ENCODE results near the gene SLC26A3. TPM values are rescaled to one million over a fixed set of nuclear protein-coding genes. Genes with fewer than 3 reads are reported as not detected.
"Not testable (repeated sequence)": the region's sequence is repeated elsewhere in the genome, so short reads cannot be mapped to it uniquely, and the experiment has no call there.

SLC26A3 gene
- total RNA-seq (2014; rRNA removed; shearing (Covaris generic)) = not detected in 2 replicates

GRCh38 chr7:107803009-107803610 lies at the start of gene SLC26A3:
TSS of gene SLC26A3 (minus strand) at chr7:107803223. CDS start at chr7:107794509, 8,714 bp downstream.
- in situ Hi-C loops (cut with HindIII; ENCODE audit: low sequenced_read_pairs) = no loop called here
- no peak for DNase-seq (ENCODE audit: low spot score)

DNA sequence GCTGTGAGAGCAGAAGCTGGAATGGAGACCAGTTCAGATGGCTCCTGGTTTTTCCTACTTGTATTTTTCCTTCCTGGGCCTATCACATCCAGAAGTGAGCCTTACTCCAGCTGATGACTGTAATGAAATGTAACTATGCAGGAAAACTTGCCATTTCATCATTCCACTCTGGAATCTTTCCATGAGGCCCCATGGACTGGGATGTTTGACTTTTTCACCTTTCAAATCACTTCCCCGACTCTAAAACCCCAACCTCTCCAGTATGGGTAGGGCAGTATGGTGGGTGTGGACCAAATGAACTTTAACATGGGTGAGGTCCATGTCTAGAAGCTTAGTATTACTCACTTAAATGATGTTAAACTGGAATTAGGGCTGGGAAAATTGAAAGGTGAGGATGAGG lies 47.6 kb upstream of the SLC26A3 start:
- DNase-seq (ENCODE audit: low spot score) = no peak
- in situ Hi-C loops (cut with HindIII; ENCODE audit: low sequenced_read_pairs) = no loop called here

DNA sequence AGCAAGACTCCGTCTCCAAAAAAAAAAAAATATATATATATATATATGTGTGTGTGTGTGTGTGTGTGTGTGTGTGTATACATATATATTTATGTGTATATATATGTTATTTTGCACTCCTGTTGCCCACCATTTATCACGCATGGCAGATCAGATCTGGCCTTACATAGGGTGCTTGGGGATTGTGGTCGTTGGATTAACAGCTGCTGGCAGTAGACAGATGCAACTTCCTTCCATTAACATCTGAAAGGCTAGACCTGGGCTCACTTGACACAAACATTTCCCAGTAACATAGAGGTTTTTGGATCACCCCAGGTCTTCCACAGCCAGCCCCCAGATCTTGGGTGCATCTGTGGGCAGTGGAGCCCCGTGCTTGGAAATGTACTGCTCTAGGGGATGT lies 47.2 kb upstream of the SLC26A3 start:
- in situ Hi-C loops (cut with HindIII; ENCODE audit: low sequenced_read_pairs) = no loop called here
- no peak for DNase-seq (ENCODE audit: low spot score)

DNA sequence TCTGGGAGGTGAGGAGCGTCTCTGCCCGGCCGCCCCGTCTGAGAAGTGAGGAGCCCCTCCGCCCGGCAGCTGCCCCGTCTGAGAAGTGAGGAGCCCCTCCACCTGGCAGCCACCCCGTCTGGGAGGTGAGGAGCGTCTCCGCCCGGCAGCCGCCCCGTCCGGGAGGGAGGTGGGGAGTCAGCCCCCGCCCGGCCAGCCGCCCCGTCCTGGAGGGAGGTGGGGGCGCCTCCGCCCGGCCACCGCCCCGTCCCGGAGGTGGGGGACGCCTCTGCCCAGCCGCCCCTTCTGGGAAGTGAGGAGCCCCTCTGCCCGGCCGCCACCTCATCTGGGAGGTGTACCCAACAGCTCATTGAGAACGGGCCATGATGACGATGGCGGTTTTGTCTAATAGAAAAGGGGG lies 45.2 kb upstream of the SLC26A3 start:
- in situ Hi-C loops (cut with HindIII; ENCODE audit: low sequenced_read_pairs); DNase-seq (ENCODE audit: low spot score): not testable (repeated sequence)

DNA sequence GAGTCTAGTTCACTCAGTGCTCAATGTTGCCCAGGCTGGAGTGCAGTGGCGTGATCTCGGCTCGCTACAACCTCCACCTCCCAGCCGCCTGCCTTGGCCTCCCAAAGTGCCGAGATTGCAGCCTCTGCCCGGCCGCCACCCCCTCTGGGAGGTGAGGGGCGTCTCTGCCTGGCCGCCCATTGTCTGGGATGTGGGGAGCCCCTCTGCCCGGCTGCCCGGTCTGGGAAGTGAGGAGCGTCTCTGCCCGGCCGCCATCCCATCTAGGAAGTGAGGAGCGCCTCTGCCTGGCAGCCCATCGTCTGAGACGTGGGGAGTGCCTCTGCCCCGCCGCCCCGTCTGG lies 44.8 kb upstream of the SLC26A3 start:
- DNase-seq (ENCODE audit: low spot score); in situ Hi-C loops (cut with HindIII; ENCODE audit: low sequenced_read_pairs): not testable (repeated sequence)

- no peak for DNase-seq (ENCODE audit: low spot score)
- in situ Hi-C loops (cut with HindIII; ENCODE audit: low sequenced_read_pairs) = no loop called here
Measured at GRCh38 chr7:107847168-107847835, 44.3 kb upstream of the SLC26A3 start.

DNA sequence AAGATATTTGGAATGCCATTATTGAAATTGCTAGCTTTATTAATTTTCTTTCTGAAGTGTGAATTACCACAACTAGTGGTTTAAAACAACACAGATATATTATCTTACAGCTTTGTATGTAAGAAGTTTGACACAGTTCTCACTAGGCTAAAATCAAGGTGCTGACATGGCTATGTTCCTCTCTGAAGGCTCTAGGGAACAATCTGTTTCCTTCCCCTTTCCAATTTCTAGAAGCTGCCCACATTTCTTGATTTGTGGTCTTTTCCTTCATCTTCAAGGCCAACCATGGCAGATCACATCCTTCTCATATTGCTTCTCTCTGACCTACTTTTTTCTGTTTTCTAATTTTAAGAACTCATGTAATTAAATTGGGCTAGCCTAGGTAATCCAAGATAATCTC lies 43.3 kb upstream of the SLC26A3 start:
- in situ Hi-C loops (cut with HindIII; ENCODE audit: low sequenced_read_pairs) = no loop called here
- no peak for DNase-seq (ENCODE audit: low spot score)

- in situ Hi-C loops (cut with HindIII; ENCODE audit: low sequenced_read_pairs) = no loop called here
- no peak for DNase-seq (ENCODE audit: low spot score)
Measured at GRCh38 chr7:107843184-107843583, 40.2 kb upstream of the SLC26A3 start.

GRCh38 chr7:107842213-107842612 lies 39.2 kb upstream of the SLC26A3 start:
- in situ Hi-C loops (cut with HindIII; ENCODE audit: low sequenced_read_pairs) = no loop called here
- DNase-seq (ENCODE audit: low spot score) = no peak

GRCh38 chr7:107838816-107839565 lies 36.0 kb upstream of the SLC26A3 start:
- no peak for DNase-seq (ENCODE audit: low spot score)
- in situ Hi-C loops (cut with HindIII; ENCODE audit: low sequenced_read_pairs) = no loop called here

- in situ Hi-C loops (cut with HindIII; ENCODE audit: low sequenced_read_pairs) = no loop called here
Measured at GRCh38 chr7:107838024-107838601, 35.1 kb upstream of the SLC26A3 start.

GRCh38 chr7:107837145-107837512 lies 34.1 kb upstream of the SLC26A3 start:
- DNase-seq (ENCODE audit: low spot score) = no peak
- in situ Hi-C loops (cut with HindIII; ENCODE audit: low sequenced_read_pairs) = no loop called here

More at GRCh38 chr7:107838024-107838601, 35.1 kb upstream of the SLC26A3 start:
- no peak for DNase-seq (ENCODE audit: low spot score)

- in situ Hi-C loops (cut with HindIII; ENCODE audit: low sequenced_read_pairs) = no loop called here
- no peak for DNase-seq (ENCODE audit: low spot score)
Measured at GRCh38 chr7:107836237-107837144, 33.5 kb upstream of the SLC26A3 start.

GRCh38 chr7:107834401-107834800 lies 31.4 kb upstream of the SLC26A3 start:
- in situ Hi-C loops (cut with HindIII; ENCODE audit: low sequenced_read_pairs) = no loop called here
- DNase-seq (ENCODE audit: low spot score) = no peak

DNA sequence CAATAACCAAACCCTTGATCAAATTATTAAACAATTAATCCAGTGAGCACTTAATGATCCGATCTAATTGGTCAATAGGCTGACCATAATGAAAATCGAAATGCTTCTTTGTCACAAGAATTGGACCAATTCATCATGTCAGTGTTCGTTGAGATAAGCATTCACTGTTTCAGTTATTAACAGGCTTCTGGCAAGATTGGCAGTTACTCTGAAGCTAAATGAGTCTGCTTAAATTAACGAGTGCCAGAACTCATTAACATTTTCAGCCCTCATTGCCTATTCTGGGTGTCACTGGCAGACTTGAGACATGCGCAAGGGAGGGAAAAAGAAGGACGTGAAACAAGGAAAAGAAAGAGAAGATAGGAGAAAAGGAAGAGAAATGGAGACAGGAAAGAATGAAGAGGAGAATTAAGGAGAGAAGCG lies 30.7 kb upstream of the SLC26A3 start:
- in situ Hi-C loops (cut with HindIII; ENCODE audit: low sequenced_read_pairs) = no loop called here

GRCh38 chr7:107830420-107830819 lies 27.4 kb upstream of the SLC26A3 start:
- in situ Hi-C loops (cut with HindIII; ENCODE audit: low sequenced_read_pairs) = no loop called here
- DNase-seq (ENCODE audit: low spot score) = no peak

More for the DNA sequence above, 30.7 kb upstream of the SLC26A3 start:
- no peak for DNase-seq (ENCODE audit: low spot score)

DNA sequence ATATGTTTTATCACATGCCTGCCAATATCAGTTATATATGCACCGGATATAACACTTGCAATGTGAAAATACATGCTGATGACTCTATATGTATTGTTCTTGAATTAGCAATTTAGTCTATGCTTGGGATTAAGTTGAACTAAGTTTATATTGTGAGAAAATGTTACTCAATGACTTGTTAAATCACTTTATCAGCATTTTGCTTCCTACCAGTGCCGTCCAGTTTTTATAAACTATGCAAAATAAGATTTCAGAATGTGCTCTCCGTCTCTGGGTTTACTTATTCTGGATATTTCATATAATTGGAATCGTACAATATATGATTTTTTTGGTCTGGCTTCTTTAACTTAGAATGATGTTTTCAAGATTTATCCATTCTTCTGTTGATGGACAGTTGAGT lies 25.5 kb upstream of the SLC26A3 start:
- in situ Hi-C loops (cut with HindIII; ENCODE audit: low sequenced_read_pairs) = no loop called here
- no peak for DNase-seq (ENCODE audit: low spot score)

GRCh38 chr7:107827501-107827900 lies 24.5 kb upstream of the SLC26A3 start:
- DNase-seq (ENCODE audit: low spot score) = no peak
- in situ Hi-C loops (cut with HindIII; ENCODE audit: low sequenced_read_pairs) = no loop called here

DNA sequence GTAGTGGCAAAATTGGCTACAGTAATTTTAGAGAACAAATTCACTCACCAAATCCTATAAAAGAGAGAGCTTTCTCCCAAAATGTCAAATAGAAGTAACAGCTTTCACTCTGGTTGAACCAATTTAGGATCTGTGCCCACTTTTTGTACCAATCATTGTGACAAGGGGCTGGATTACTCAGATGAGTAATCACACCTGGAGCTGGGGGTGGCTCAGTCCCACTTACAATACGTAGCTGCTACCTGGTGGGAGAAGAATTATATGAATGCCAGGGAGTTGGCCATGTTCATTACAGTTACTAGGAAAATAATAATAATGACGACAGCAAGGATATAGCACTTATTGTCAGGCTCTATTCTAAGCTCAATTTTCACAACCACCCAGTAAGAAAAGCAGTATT lies 23.4 kb upstream of the SLC26A3 start:
- DNase-seq (ENCODE audit: low spot score) = no peak
- in situ Hi-C loops (cut with HindIII; ENCODE audit: low sequenced_read_pairs) = no loop called here
